Measurements from ENCODE around the gene RBFOX2.

- TF ChIP-seq, protein P1, sequence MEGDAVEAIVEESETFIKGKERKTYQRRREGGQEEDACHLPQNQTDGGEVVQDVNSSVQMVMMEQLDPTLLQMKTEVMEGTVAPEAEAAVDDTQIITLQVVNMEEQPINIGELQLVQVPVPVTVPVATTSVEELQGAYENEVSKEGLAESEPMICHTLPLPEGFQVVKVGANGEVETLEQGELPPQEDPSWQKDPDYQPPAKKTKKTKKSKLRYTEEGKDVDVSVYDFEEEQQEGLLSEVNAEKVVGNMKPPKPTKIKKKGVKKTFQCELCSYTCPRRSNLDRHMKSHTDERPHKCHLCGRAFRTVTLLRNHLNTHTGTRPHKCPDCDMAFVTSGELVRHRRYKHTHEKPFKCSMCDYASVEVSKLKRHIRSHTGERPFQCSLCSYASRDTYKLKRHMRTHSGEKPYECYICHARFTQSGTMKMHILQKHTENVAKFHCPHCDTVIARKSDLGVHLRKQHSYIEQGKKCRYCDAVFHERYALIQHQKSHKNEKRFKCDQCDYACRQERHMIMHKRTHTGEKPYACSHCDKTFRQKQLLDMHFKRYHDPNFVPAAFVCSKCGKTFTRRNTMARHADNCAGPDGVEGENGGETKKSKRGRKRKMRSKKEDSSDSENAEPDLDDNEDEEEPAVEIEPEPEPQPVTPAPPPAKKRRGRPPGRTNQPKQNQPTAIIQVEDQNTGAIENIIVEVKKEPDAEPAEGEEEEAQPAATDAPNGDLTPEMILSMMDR (IDR thresholded peaks at IDR 0.05; ENCODE audit: low read depth, low read length): no peak
- TF ChIP-seq MYC (IDR thresholded peaks at IDR 0.05; ENCODE audit: low read depth, low read length) (no peak), POLR2A (IDR thresholded peaks at IDR 0.05; ENCODE audit: extremely low read depth, insufficient read length) (peak; percentile 11)
- TF ChIP-seq, protein P2, sequence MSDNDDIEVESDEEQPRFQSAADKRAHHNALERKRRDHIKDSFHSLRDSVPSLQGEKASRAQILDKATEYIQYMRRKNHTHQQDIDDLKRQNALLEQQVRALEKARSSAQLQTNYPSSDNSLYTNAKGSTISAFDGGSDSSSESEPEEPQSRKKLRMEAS (IDR thresholded peaks at IDR 0.05; ENCODE audit: low read depth, low read length): no peak
Measured at GRCh38 chr22:36027935-36028645, 534 bp downstream of the RBFOX2 start.
